ENCODE data around the gene HNRNPD. TPM values are rescaled to one million over a fixed set of nuclear protein-coding genes. Genes with fewer than 3 reads are reported as not detected.
"Not testable (repeated sequence)": the region's sequence is repeated elsewhere in the genome, so short reads cannot be mapped to it uniquely, and the experiment has no call there.

The HNRNPD gene
- total RNA-seq, 2 experiments from 2014 or later = 505 to 510 TPM

DNA sequence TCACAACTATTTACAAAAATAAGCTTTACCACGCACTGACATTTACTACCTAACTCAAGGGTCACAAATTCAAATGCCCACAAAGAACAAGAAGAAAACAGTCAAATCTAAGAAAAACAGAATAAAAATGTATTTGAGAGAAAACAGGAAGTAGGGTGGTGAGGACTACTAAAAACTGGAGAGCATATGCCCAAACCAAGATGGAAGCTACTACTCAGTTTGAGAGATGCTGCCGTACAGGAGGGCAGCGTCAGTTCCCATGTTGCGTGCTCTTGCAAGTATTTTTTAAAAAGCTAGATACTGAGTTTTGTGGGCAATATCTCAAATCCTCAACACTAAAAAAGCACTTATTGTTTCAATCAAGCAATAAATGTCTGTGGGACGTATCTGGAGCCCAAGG lies 16.2 kb downstream of the HNRNPD start:
- H3K9me3 Mint-ChIP-seq (ENCODE audit: low read depth) = no peaks in the 10 kb centered on the region
- H3K27ac Mint-ChIP-seq = peak overlapping the region; percentile 73
- H3K4me3 Mint-ChIP-seq = no peak overlapping the region
- ATAC-seq (no peak), DNase-seq (no peak)
- peaks cover 74% of the 10 kb centered on the region for H3K4me1 Mint-ChIP-seq
- intact Hi-C loops (cut with DNase I, micrococcal nuclease) = no loop called here
- H3K36me3 Mint-ChIP-seq (ENCODE audit: low read depth) = peaks cover 73% of the 10 kb centered on the region
- no peaks in the 10 kb centered on the region for H3K27me3 Mint-ChIP-seq
- ChIA-PET CTCF (interaction anchor here (0.6 to 1.6 kb wide), 6 partner anchors 8 to 89 kb away, joined by 3 to 9 read pairs (median 4); no protein-coding TSS in a partner anchor), POLR2A (interaction anchor here (0.6 kb wide), 1 partner anchor 9 kb away, joined by 3 read pairs; no protein-coding TSS in a partner anchor)

DNA sequence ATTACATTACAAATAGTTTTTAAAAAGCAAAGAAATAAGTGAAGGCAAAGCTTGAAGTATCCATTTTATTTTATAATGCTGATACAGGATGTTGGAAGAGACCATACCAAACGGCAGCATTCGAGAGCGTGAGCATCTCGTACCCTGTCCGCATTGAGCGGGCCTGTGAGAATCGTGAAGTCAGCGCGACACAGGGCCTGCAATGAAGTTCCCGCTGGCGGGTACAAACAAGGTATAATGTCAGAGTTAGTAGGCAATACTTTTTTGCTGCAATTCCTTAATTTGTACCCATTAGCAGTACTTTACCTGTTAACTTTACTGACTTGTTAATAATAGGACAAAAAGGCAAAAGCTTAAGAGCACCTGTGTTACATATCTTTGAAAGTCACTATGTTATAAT lies 19.0 kb downstream of the HNRNPD start:
- Mint-ChIP-seq H3K36me3 (ENCODE audit: low read depth) (peaks cover 75% of the 10 kb centered on the region), H3K4me3 (no peak overlapping the region), H3K4me1 (peaks cover 62% of the 10 kb centered on the region), H3K27me3 (no peaks in the 10 kb centered on the region), H3K27ac (no peak overlapping the region), H3K9me3 (ENCODE audit: low read depth) (no peaks in the 10 kb centered on the region)
- ChIA-PET POLR2A (interaction anchor here (0.9 kb wide), 1 partner anchor 34 kb away, joined by 3 read pairs; no protein-coding TSS in a partner anchor), CTCF (interaction anchor here (0.6 to 1.4 kb wide), 5 partner anchors 11 to 74 kb away, joined by 3 to 5 read pairs (median 4); no protein-coding TSS in a partner anchor)
- no peak for DNase-seq
- intact Hi-C loops (cut with DNase I, micrococcal nuclease) = loop anchor here (5.0 kb wide), 1 partner anchor 67 kb away; no protein-coding TSS in a partner anchor
- ATAC-seq = no peak

- no peaks in the 10 kb centered on the region for H3K27me3 Mint-ChIP-seq
- intact Hi-C loops (cut with DNase I, micrococcal nuclease) = loop anchor here (1.0 to 5.0 kb wide), 4 partner anchors 14 to 66 kb away; no protein-coding TSS in a partner anchor
- POLR2A ChIA-PET = interaction anchor here (0.9 kb wide), 2 partner anchors 9 to 77 kb away, joined by 3 to 4 read pairs; no protein-coding TSS in a partner anchor
- H3K9me3 Mint-ChIP-seq (ENCODE audit: low read depth) = no peaks in the 10 kb centered on the region
- H3K4me1 Mint-ChIP-seq = peaks cover 49% of the 10 kb centered on the region
- DNase-seq (no peak), ATAC-seq (peak; percentile 74)
- H3K4me3 Mint-ChIP-seq = peak overlapping the region; percentile 7
- CTCF ChIA-PET = interaction anchor here (0.6 to 1.1 kb wide), 3 partner anchors 7 to 43 kb away, joined by 3 to 4 read pairs (median 3); no protein-coding TSS in a partner anchor
- H3K27ac Mint-ChIP-seq = peak overlapping the region; percentile 74
- H3K36me3 Mint-ChIP-seq (ENCODE audit: low read depth) = peaks cover 70% of the 10 kb centered on the region
Observed at GRCh38 chr4:82352825-82353366, 20.9 kb downstream of the HNRNPD start.

GRCh38 chr4:82352118-82352824 lies 21.5 kb downstream of the HNRNPD start:
- ChIA-PET POLR2A (interaction anchor here (0.9 to 1.2 kb wide), 2 partner anchors 15 to 77 kb away, joined by 3 read pairs; no protein-coding TSS in a partner anchor), CTCF (interaction anchor here (0.6 to 1.1 kb wide), 4 partner anchors 8 to 77 kb away, joined by 3 to 4 read pairs (median 3); no protein-coding TSS in a partner anchor)
- intact Hi-C loops (cut with DNase I, micrococcal nuclease) = loop anchor here (2.0 to 5.0 kb wide), 3 partner anchors 15 to 65 kb away; no protein-coding TSS in a partner anchor
- Mint-ChIP-seq H3K4me1 (peaks cover 43% of the 10 kb centered on the region), H3K9me3 (ENCODE audit: low read depth) (no peaks in the 10 kb centered on the region), H3K4me3 (no peak overlapping the region), H3K36me3 (ENCODE audit: low read depth) (peaks cover 64% of the 10 kb centered on the region), H3K27me3 (no peaks in the 10 kb centered on the region), H3K27ac (peak overlapping the region; percentile 74)
- DNase-seq (no peak), ATAC-seq (no peak)

GRCh38 chr4:82346126-82346525 lies 27.7 kb downstream of the HNRNPD start:
- DNase-seq (no peak), ATAC-seq (no peak)
- ChIA-PET POLR2A (no interaction called here), CTCF (no interaction called here)
- H3K27ac Mint-ChIP-seq = no peak overlapping the region
- intact Hi-C loops (cut with DNase I, micrococcal nuclease) = no loop called here
- H3K27me3 Mint-ChIP-seq = no peaks in the 10 kb centered on the region
- H3K4me3 Mint-ChIP-seq = no peak overlapping the region
- H3K9me3 Mint-ChIP-seq (ENCODE audit: low read depth) = no peaks in the 10 kb centered on the region
- peaks cover 9% of the 10 kb centered on the region for H3K4me1 Mint-ChIP-seq
- H3K36me3 Mint-ChIP-seq (ENCODE audit: low read depth) = peaks cover 21% of the 10 kb centered on the region

DNA sequence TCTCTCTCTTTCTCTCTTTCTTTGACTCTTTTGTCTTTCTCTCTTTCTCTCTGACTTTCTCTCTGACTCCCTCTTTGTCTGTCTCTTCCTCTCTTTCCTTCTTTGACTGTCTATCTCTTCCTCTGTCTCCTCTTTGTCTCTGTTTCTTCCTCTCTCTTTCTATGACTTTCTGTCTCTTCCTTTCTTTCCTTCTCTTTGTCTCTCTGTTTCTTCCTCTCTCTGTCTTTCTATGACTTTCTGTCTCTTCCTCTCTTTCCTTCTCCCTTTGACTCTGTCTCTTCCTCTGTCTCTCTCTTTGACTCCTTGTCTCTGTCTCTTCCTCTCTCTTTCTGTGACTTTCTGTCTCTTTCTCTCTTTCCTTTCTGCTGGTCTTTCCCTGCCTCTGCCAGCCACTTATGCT lies 38.7 kb downstream of the HNRNPD start:
- DNase-seq = no peak
- ATAC-seq = no peak
- ChIA-PET POLR2A (no interaction called here), CTCF (no interaction called here)
- Mint-ChIP-seq H3K36me3 (ENCODE audit: low read depth) (peaks cover 5% of the 10 kb centered on the region), H3K27ac (no peak overlapping the region), H3K9me3 (ENCODE audit: low read depth) (peaks cover 3% of the 10 kb centered on the region), H3K27me3 (no peaks in the 10 kb centered on the region), H3K4me3 (no peak overlapping the region), H3K4me1 (no peaks in the 10 kb centered on the region)
- intact Hi-C loops (cut with DNase I, micrococcal nuclease) = no loop called here

GRCh38 chr4:82333641-82334040 lies 40.1 kb downstream of the HNRNPD start:
- H3K9me3 Mint-ChIP-seq (ENCODE audit: low read depth); intact Hi-C loops (cut with DNase I, micrococcal nuclease); DNase-seq; ATAC-seq; H3K36me3 Mint-ChIP-seq (ENCODE audit: low read depth); POLR2A ChIA-PET; H3K4me3 Mint-ChIP-seq; H3K4me1 Mint-ChIP-seq; H3K27me3 Mint-ChIP-seq; H3K27ac Mint-ChIP-seq: not testable (repeated sequence)
- CTCF ChIA-PET = interaction anchor here (0.6 to 1.2 kb wide), 2 partner anchors 66 to 421 kb away, joined by 3 read pairs; no protein-coding TSS in a partner anchor

- no peak overlapping the region for H3K27ac Mint-ChIP-seq
- no peaks in the 10 kb centered on the region for H3K36me3 Mint-ChIP-seq (ENCODE audit: low read depth)
- intact Hi-C loops (cut with DNase I, micrococcal nuclease) = no loop called here
- no peak overlapping the region for H3K4me3 Mint-ChIP-seq
- POLR2A ChIA-PET = no interaction called here
- no peaks in the 10 kb centered on the region for H3K27me3 Mint-ChIP-seq
- peaks cover 3% of the 10 kb centered on the region for H3K9me3 Mint-ChIP-seq (ENCODE audit: low read depth)
- no peak for DNase-seq
- H3K4me1 Mint-ChIP-seq = no peaks in the 10 kb centered on the region
- no peak for ATAC-seq
- CTCF ChIA-PET = no interaction called here
Observed at GRCh38 chr4:82331814-82332213, 42.0 kb downstream of the HNRNPD start.

GRCh38 chr4:82320351-82320750 lies 53.4 kb downstream of the HNRNPD start:
- no peaks in the 10 kb centered on the region for H3K4me1 Mint-ChIP-seq
- CTCF ChIA-PET = interaction anchor here (0.9 kb wide), 1 partner anchor 44 kb away, joined by 4 read pairs; no protein-coding TSS in a partner anchor
- no peaks in the 10 kb centered on the region for H3K27me3 Mint-ChIP-seq
- DNase-seq (no peak), ATAC-seq (no peak)
- no peak overlapping the region for H3K4me3 Mint-ChIP-seq
- H3K36me3 Mint-ChIP-seq (ENCODE audit: low read depth) = no peaks in the 10 kb centered on the region
- POLR2A ChIA-PET = interaction anchor here (0.7 kb wide), 1 partner anchor 34 kb away, joined by 3 read pairs; no protein-coding TSS in a partner anchor
- intact Hi-C loops (cut with DNase I, micrococcal nuclease) = no loop called here
- H3K27ac Mint-ChIP-seq = no peak overlapping the region
- peaks cover 5% of the 10 kb centered on the region for H3K9me3 Mint-ChIP-seq (ENCODE audit: low read depth)

DNA sequence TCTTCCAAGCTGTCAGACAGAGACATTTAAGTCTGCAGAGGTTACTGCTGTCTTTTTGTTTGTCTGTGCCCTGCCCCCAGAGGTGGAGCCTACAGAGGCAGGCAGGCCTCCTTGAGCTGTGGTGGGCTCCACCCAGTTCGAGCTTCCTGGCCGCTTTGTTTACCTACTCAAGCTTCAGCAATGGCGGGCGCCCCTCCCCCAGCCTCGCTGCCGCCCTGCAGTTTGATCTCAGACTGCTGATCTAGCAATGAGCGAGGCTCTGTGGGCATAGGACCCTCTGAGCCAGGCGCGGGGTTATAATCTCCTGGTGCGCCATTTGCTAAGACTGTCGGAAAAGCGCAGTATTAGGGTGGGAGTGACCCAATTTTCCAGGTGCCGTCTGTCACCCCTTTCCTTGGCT lies 70.7 kb downstream of the HNRNPD start:
- H3K4me1 Mint-ChIP-seq = not testable (repeated sequence)
- CTCF ChIA-PET = interaction anchor here (0.5 kb wide), 1 partner anchor 35 kb away, joined by 3 read pairs; no protein-coding TSS in a partner anchor

More for the DNA sequence above, 70.7 kb downstream of the HNRNPD start:
- H3K36me3 Mint-ChIP-seq (ENCODE audit: low read depth); H3K9me3 Mint-ChIP-seq (ENCODE audit: low read depth); DNase-seq; H3K4me3 Mint-ChIP-seq; POLR2A ChIA-PET; H3K27ac Mint-ChIP-seq; H3K27me3 Mint-ChIP-seq; ATAC-seq; intact Hi-C loops (cut with DNase I, micrococcal nuclease): not testable (repeated sequence)

Data from activated CD4-positive, alpha-beta T cell treated with anti-CD3 and anti-CD28 coated beads for 36 hours (primary cell).